ENCODE data around the gene ADAMTS2.

Gene ADAMTS2

DNA sequence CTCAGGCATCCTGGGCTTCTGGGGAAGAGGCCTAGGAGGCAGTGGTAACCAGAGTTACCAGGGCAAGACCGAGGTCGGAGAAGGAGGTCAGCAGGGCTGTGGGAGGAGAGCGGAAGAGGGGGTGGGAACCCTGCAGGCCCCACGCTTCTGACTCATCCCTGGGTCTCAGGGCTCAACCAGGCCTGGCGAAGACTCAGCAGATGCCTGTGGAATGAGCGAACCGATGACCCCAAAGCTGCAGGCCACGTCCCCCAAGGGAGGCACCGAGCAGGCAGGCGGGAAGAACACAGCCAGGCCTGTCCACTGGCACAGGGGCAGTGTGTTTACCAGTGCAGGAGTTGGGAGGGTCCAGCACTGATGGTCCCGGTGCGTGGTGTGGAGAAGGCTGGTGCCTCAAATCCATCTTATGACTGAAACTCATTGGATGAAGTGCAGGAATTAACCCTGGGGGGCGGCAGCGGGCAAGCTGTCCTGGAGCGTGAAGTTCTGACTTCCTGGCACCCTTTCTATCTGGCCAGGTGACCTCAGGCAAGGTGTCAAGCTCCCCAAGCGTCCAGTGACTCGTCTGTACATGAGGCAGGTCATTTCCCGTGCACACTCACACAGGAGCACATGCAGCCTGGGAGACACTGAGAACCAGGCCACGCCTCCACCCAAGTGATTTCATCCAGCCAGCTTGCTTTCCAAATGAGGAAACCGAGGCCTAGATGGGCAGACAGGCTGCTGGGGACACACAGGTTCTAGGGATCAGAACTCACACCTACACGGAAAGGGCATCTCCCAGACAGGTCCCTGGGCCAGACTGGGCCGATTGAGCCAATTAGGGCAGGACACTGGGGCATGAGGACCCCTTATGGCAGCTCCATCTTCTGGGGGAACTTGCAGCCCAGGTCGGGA, 69.1 kb downstream of the ADAMTS2 start:
- peak; percentile 98 for DNase-seq (ENCODE audit: low read depth)
- H3K4me3 ChIP-seq (ENCODE audit: low read depth, low read length): no peak overlapping the region
- TF ChIP-seq, protein P1, sequence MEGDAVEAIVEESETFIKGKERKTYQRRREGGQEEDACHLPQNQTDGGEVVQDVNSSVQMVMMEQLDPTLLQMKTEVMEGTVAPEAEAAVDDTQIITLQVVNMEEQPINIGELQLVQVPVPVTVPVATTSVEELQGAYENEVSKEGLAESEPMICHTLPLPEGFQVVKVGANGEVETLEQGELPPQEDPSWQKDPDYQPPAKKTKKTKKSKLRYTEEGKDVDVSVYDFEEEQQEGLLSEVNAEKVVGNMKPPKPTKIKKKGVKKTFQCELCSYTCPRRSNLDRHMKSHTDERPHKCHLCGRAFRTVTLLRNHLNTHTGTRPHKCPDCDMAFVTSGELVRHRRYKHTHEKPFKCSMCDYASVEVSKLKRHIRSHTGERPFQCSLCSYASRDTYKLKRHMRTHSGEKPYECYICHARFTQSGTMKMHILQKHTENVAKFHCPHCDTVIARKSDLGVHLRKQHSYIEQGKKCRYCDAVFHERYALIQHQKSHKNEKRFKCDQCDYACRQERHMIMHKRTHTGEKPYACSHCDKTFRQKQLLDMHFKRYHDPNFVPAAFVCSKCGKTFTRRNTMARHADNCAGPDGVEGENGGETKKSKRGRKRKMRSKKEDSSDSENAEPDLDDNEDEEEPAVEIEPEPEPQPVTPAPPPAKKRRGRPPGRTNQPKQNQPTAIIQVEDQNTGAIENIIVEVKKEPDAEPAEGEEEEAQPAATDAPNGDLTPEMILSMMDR (conservative IDR thresholded peaks at IDR 0.05; ENCODE audit: low read depth, low read length): no peak

DNA sequence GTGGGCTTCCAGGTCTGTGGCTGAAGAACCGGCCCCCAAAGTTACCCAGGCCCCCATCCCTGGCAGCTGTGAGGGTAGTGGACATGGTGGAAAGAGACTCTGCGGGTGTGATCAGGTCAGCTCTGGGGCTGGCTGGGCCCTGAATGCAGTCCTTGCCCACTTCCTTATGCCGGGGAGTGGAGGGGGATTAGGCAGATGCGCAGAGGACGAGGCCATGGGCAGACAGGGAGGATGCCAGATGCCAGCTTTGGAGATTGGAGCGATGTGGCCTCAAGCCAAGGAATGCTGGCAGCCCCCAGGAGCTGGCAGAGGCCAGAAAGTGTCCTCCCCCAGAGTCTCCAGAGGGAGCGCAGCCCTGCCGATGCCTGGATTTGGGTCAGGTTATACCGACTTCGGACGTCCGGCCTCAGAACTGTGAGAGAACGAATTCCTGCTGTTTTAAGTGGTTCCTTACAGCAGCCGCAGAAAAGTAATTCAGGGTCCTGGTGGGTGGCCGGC, 69.8 kb downstream of the ADAMTS2 start:
- H3K4me3 ChIP-seq (ENCODE audit: low read depth, low read length): no peak overlapping the region
- no peak for DNase-seq (ENCODE audit: low read depth)
- TF ChIP-seq, protein P1 (conservative IDR thresholded peaks at IDR 0.05; ENCODE audit: low read depth, low read length): no peak

DNA sequence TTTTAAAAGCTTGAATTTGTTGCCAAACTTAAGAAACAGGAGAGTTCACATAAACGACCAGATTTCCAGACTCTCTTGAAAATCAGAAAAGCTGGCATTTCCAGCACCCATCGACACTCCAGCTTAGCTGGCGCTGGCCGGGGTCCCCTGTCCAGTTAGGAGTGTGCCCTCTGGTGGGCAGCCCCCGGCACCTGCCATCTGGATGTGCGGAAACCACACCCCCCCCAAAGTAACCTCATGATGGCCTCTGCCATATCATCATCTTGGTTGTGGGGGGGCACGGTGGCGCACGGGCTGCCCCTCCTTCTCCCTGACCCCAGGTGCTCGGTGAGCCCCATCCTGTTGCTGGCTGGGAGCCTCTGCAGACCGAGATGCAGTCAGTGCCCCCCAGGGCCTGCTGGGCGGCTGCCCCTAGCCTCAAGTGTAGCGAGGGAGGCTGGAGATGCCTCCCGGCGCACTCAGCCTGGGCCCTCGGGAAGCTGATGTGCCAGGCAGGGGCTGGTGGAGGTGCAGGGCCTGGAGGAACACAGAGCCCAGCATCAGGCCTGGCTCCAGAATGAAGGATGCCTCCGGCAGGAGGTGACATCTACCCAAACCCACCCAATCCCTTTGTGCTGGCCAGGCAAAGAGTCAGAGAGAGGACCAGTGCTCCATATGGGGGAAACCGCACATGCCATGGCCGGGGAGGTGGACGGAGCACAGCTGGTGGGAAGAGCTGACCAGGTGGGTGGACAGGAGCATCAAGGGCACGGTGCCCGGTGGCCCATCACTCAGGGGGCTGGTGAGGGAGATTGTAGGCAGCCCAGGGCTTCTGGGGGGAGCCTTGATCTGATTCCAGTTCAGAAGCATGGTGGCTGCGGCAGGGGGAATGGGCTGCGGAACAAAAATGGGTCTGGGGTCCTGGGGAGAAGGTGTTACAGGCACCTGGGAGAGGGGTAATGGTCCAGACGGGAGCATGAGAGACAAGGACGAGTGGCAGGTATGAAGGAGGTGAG, 70.6 kb downstream of the ADAMTS2 start:
- DNase-seq (ENCODE audit: low read depth): no peak
- TF ChIP-seq, protein P1 (conservative IDR thresholded peaks at IDR 0.05; ENCODE audit: low read depth, low read length): peak; percentile 32
- H3K4me3 ChIP-seq (ENCODE audit: low read depth, low read length): no peak overlapping the region

DNA sequence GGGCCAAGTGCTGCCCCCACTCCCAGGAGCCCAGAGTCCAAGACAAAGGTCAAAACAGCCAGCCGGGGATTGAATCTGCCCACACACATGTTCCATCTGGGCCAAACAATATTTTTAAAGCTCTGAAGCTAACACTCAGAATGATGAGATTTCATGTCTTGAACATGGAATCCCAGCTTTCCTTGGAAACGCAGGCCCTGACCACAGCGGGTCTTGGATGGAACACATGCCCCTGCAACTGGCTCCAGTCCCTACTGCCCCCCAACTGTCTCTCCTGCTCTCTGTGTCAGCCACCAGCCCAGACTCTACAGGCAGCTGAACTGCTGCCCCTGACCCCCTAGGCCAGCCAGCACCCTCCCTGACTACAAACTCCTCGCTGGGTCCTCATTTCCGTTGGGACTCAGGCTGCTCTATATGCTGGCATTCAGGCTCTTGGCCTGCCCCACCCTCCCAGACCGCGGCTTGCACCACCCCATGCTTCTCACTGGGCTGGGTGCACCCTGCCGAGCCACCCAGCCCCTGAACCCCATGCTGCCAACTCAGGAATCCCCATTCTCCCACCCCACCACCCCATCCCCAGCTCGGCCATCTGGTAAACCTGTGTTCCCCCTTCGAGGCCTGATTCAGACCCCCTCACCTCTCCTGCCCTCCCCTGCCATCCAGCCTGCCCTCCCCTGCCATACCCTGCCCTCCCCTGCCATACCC, 71.7 kb downstream of the ADAMTS2 start:
- DNase-seq (ENCODE audit: low read depth): no peak
- TF ChIP-seq, protein P1 (conservative IDR thresholded peaks at IDR 0.05; ENCODE audit: low read depth, low read length): no peak
- H3K4me3 ChIP-seq (ENCODE audit: low read depth, low read length): no peak overlapping the region

DNA sequence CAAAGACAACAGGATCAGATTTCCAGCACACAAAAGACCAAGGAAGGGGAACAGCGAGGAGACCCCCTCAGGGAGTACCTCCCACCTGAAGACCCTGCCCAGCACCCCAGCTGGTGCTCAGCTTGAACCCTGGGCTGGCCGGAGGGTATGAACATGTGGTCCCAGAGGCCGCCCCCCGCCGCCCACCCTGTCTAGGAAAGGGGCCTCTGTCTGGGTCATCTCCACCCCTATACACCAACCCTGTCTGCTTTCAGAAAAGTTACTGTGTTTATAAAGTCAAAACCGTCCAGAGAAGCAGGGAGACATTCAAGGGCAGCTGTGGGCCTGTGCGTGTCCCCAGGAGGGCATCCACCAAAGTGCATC, 72.2 kb downstream of the ADAMTS2 start:
- no peak for DNase-seq (ENCODE audit: low read depth)
- no peak overlapping the region for H3K4me3 ChIP-seq (ENCODE audit: low read depth, low read length)
- TF ChIP-seq, protein P1 (conservative IDR thresholded peaks at IDR 0.05; ENCODE audit: low read depth, low read length): no peak

DNA sequence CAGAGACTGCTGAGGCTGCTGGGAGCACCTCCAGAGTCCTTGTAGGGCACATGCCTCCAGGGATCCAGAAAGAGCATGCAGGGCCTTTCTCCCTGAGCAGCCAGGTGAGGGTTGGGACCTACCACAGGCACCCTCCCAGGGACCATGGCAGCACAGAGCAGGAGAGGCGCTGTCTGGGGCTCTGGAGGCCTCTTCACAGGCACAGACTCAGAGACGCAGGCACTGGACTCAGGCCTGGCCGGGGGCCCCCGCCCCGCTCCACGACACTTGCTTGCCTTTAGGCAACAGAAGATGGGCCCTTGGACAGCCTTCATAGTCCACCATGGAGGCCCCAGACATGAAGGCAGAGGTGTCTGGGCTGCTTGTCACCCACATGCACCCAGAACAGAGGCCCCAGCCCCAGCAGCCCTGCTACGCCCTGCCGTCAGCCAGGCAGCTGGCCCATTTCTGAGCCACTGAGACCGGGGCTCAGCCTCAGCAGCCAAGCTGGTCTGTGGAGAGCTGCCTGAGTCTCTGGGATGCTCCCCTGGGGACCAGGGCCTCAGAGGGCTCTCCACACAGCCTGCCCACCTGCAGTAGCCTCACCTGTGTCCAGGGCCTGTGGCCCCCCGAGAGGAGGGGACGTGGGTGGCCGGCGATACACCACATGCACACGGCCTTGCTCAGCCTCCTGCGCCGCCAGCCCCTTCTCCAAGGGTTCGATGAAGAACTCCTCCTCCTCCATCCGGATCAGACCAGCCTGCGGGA, 72.8 kb downstream of the ADAMTS2 start:
- TF ChIP-seq, protein P1 (conservative IDR thresholded peaks at IDR 0.05; ENCODE audit: low read depth, low read length): no peak
- no peak overlapping the region for H3K4me3 ChIP-seq (ENCODE audit: low read depth, low read length)
- no peak for DNase-seq (ENCODE audit: low read depth)

Measured in choroid plexus epithelial cell (primary cell).